Stimulated activated CD8-positive, alpha-beta memory T cell treated with anti-CD3 and anti-CD28 coated beads, Interleukin-12 subunit alpha, Interleukin-12 subunit beta, amount 100 ng/mL, for 4 hours (primary cell): ENCODE results near the gene TRPV3.
"Not testable (repeated sequence)": the region's sequence is repeated elsewhere in the genome, so short reads cannot be mapped to it uniquely, and the experiment has no call there.

Source experiments
- DNase-seq: peaks from one replicate; pipeline ENCODE4 v3.0.0-alpha.2; 2020; ENCODE audit warnings: low read depth

Gene TRPV3

DNA sequence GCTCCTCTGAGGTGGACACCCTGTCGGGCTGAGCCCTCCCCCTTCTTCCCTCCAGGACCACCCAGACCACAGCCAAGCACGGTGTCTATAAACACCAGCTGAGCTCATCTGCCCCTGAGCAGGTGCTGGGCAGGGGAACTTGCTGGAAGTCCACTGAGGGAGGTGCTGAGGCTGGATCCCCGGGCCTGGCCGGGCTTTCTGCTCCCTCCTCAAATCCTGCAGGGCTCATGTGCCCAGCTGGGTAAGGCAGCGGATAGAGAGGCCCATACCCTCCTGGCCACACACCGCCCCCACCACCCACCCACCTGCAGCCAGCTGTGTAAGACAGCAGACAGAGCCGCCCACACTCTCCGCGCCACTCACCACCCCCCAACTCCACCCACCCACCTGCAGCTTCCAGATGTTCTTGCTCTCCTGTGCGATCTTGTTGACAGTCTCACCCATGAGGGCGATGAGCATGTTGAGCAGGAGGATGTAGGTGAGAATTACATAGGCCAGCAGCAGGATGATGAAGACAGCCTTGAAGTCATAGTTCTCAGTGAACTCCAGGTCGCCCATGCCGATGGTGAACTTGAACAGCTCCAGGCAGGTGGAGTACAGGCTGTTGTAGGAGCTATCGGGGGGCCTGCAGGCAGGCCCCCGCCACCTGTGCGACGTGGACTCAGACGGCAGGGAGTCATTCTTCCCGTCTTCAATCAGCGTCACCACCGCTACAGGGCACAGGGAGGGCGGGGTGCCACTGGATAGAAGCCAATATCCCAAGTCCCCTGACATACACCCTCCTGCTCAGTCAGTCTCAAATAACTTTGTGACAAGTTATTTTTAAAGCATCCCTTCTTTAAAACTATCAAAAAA lies 15.9 kb upstream of the TRPV3 start:
- no peak for DNase-seq

DNA sequence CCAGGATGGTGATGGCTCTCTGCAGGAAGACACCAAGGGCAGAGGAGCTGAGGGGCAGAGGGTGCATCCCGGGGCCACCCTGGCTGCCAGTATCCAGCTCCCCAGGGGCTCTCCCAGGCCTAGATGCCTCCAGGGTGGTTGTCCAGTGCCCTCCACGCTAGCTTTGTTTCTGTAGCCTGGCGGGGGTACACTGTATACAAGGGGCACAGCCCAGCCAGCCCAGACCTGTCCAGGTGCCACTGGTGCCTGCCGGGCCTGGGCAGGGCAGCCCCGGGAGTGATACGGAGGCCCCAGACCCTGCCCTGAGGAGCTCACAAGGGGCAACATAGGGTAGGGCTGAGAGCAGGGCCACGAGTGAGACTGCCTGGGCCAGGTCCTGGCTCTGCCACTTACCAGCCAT lies 14.6 kb upstream of the TRPV3 start:
- DNase-seq, result no peak

DNA sequence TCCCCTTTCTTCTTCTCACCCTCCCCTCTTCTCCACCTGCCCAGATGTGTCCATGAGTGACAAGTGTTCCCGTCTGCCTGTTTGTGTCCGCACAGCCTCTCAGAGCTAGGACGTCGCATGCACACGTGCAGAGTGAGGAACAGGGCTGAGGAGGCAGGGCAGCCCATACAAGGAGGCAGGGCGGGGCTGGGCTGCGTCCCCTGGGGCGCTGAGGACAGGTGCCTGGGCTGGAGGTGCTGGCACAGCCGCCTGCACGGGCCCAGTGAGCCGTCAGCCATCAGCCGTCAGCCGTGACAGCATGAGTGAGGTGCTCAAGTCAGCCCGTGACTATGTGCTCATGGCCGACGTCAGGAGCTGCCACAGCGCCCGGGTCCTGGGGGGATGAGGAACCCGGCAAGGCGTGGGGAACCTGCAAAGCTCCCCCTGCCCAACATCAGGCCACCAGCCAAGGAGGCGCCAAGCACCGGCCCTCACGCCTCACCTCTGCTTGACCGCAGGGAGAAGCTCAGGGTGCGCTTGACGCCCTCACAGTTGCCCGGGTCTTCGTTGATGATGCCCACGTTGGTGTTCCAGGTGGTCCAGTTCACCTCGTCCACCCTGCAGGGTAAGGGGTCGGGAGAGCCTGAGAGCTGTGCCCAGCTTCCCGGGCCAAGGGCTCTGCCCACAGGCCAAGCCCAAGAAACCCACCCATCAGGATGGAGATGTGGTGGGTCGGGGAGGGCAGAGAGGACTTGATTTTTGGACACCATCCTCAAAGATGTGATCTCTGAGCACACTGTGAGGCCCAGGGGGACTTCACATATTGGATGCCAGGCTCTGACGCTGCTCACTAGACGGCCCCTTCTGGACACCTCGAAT lies 13.7 kb upstream of the TRPV3 start:
- no peak for DNase-seq

DNA sequence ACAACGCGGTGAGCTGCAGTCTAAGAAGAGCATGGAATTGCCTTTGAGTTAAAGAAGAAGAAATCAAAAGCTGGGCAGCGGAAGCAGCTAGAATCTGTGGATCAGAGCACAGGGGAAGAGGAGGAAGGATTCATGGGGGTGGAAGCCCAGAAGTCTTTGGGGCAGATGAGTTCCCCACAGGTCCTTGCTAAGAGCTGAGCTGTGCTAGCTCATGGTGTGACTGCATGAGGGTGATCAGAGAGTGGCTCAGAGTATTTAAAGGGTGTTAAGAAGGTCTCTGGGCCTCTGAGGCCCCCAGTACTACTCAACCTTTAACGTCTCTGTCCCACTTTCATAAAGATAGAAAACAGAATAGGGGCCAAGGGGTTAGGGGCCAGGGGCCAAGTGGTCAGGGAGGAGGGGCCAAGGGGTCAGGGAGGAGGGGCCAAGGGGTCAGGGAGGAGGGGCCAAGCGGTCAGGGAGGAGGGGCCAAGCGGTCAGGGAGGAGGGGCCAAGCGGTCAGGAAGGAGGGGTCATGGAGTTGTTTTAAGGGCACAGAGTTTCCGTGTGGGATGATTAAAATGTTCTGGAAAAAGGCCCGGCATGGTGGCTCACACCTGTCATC lies 12.0 kb upstream of the TRPV3 start:
- no peak for DNase-seq

DNA sequence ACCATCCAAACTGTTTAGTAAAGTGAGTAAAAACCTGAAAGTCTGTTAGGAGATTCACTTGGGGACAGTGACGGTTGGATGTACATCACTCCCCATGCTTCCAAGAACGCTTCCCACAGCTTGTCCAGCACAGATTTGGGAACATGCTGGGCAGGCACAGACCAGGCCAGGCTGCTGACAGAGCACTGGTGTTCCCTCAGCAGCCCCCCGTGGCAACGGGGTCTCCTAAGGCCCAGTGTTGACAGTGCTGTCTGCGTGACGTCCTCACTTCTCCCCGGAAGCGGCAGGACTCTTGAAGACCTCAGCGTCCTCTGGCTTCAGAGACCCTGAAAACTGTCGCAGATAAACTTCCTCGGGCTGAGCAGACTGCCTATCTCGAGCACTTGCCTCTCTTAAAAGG lies 8.9 kb upstream of the TRPV3 start:
- no peak for DNase-seq

DNA sequence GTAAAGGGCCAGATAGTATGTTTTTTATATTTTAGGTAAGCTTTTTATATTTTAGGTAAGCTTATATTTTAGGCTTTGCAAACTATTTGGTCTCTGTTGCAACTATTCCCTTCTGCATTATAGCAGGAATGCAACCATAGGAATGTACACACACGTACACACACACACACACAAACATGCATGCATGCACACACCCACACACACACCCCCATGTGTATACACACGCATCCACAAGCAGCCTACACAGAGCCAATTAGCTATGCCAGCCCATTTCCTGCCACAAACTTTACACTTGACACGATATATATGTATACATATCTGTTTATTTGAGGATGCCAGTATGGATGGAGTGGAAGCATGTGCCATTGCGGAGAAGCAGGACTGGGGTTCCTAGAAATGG lies 7.5 kb upstream of the TRPV3 start:
- no peak for DNase-seq

- DNase-seq, result not testable (repeated sequence)
Measured at GRCh38 chr17:3564241-3564640, 6.6 kb upstream of the TRPV3 start.

GRCh38 chr17:3559270-3559645 lies 1.6 kb upstream of the TRPV3 start:
- no peak for DNase-seq

DNA sequence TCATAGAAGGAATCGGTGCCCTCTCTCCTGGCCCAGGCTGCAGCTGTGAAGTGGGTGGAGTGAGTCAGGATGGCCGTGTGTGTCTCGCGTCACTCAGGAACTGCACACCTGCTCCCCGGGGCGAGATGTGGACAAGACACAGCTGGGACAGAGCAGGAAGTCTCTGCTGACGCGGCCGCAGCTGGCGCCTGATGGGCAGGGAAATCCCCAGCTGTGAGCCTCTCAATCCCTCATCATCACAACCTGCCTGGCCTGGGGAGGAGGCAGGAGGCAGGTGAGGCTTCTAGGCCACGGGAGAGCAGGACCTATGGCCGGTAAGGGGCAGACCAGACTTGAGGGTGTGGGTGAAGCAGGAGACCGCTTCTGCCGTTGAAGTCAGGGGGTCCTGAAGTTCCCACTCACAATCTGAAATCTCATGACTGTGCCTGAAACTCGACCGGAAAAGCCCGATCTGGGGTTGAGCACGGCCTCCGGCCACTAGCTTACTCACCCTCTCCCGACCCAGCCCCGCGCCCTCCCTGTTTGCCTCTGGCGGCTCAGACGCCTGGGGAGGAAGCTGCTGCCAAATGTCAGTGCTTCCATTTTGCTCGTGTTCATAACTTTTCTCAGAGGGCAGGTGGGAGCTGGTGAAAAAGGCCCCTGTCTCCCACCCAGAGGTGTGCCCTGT lies 1.1 kb upstream of the TRPV3 start:
- DNase-seq, result peak; percentile 14

DNA sequence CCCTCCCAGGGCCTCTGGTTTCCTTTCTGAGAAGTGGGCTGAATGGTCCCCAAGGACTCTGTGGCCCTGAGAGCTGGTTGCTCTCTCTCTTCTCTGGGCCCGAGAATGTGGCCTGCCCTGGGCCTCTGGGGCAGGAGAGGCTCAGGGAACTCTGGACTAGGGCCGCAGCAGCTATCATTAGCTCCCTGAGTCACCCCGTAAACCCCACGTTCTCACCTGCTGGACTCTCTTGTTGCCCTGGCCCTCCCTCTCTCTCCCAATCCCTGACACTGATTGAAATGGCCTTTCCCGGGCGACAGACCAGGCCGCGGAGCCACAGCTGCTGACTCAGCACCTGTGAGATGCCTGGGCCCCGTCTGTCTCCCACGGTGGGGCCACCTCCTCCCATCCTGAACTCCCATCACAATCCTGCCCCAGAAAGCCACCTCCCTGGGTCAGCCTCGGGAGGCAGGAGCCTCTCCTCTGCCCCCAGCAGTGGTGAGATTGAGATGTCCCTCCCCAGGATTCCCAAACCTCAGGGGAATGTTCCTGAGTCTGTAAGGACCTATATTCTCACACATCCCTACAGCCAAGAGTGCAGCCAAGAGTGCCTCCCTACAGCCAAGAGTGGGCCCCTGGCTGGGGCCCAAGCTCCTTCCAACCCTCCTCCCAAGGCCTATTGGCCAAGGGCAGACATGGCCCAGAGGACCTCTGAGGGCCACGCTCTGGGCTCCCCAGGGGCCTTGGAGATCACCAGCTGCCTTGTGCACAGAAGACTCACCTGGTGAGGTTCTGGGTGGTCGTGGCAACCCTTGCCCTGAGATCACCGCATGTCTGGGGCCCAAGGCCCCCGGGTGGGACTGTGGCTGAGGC lies 470 bp downstream of the TRPV3 start:
- no peak for DNase-seq

DNA sequence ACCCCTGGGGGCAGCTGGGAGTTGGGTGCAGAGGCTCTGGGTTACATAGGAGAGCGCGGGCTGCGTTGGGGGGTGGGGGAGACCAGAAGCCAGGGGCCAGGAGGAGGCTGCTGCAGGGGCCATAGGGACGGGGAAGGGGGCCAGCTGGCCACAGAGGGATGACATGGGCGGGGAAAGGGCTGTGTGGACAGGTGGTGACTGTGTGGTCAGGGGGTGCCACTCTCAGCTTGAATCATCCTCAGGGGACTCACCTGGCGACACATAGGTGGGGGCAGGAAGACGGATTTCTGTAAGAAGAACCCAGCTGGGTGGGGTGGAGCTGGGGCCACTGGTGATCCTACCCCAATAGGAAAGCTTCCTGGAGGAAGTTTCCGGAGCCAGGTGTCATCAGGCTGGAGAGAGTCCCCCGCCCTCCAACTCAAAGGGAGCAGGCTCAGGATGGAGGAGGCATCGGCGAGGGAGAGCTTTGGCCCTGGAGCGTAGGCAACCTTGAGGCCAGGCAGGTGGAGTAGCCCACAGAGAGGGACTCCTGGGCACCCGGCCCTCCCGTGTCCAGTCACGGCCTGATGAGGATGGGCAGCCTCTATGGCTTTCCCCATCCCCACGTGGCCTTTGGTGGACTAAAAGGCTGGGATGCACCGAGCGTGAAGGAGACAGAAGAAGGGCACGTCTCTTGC lies 1.2 kb downstream of the TRPV3 start:
- DNase-seq, result no peak

DNA sequence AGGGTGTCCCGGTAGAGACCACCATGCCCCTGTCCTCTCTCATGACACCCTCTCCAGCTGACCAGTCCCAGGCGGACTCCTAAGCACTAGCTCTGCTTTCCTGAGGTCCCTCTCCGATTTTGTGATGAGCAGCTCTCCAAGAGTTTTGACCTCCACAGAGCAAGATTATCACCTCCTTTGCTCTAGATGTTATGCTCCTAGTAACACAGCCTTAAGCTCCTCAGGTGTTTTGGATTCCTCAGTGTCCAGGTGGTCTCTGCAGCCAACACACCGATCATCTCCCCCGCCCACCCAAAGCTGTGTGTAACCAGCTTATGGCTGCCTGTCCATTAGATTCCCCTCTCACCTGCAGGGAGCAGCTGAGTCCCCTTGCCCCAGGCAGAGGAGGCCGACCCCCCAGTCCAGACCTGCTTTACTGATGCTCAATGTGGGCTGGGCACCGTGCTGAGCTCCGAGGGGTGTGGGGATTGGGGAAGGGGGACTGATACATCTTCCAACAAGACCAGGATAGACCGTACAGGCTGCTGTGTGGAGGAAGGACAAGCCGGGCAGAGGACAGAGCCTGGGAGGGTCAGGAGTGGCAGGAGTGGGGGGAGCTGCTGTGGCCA lies 2.3 kb downstream of the TRPV3 start:
- DNase-seq, result no peak

- DNase-seq, result no peak
Measured at GRCh38 chr17:3554440-3554839, 3.2 kb downstream of the TRPV3 start.

- DNase-seq, result no peak
Measured at GRCh38 chr17:3553419-3554401, 3.9 kb downstream of the TRPV3 start.

DNA sequence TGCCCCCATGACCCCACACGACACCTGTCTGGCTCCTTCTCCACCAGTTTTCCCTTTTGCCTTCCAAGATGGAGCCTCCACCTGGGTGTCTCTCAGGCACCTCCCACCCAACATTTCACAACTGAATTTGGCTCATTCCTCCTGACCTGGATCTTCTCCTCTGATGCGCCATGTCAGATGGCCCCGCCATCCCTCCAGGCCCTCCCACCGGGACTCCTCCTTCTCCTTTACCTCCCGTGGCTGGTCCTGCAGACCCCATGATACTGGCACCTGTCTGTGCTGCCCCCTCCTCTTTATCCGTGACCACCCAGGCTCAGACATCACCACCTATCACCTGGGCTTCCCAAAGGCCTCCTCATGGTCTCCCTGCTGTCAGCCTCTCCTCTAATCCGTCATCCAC lies 4.7 kb downstream of the TRPV3 start:
- no peak for DNase-seq

- DNase-seq, result no peak
Measured at GRCh38 chr17:3551189-3551588, 6.4 kb downstream of the TRPV3 start.

- no peak for DNase-seq
Measured at GRCh38 chr17:3549610-3550162, 7.9 kb downstream of the TRPV3 start.

GRCh38 chr17:3547628-3548027 lies 10.0 kb downstream of the TRPV3 start:
- DNase-seq, result no peak

DNA sequence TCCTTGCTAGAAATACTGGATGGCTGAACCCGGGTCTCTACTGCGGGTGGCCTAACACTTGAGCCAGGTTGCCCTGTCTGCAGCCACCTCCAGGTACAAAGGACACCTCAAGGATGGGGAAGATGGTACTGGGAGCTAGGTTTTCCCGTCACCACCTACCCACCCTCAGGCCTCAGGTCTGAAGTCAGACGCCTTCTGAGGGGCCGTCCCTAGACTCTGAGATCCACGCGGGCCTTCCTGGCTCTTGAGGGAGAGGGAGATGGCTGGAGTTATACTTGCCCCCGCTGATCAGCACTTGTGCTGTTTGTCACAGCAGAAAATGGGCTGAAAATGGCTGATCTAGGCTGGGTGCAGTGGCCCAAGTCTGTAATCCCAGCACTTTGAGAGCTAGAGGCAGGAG lies 10.6 kb downstream of the TRPV3 start:
- DNase-seq, result no peak
